Measurements from ENCODE around the gene DHRS4. TPM values are rescaled to one million over a fixed set of nuclear protein-coding genes. Genes with fewer than 3 reads are reported as not detected.

DHRS4 gene
- 17.6 and 18.2 TPM in 2 replicates for total RNA-seq

DNA sequence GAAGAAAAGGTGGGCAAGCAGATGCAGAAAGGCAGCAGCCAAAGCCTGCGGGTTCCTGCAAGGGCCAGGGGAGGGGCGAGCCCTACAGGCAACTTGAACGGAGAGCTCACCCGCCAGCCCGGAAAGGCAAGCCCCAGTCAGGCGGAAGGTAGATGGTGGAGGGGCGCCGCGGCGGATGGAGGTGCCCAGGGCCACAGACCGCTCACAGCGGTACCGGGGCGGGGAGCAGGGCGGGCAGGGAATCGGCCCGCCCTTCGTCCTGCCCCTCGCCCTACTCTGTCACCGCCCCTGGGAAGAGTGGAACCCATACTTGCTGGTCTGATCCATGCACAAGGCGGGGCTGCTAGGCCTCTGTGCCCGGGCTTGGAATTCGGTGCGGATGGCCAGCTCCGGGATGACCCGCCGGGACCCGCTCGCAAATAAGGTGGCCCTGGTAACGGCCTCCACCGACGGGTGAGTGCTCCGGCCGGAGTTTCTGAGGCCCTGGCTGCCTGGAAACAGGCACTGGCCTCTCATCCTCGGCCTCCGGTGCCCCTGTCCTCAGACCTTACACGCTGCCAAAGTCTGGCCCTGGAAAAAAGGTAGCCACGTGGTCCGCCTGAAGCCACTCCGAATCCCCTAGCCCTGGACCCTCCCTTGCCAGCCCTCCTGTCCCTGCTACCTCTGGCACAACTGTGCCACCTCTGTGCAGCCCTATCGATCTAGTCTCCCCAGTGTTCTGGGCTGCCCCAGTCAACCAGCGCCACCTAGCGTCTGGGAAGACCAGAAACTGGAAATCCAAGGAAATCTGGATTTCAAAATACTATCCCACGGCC lies at the start of gene DHRS4:
Gene DHRS4 (plus strand): TSS at position 307 of the 815 bp plus-strand sequence. CDS start 19 bp downstream, at position 326.
- Mint-ChIP-seq H3K36me3 (ENCODE audit: low read depth) (peaks cover 14% of the 10 kb centered on the region), H3K4me1 (peaks cover 15% of the 10 kb centered on the region), H3K4me3 (peak within 1 kb of the TSS; percentile 99), H3K27me3 (no peaks in the 10 kb centered on the region), H3K27ac (peak within 1 kb of the TSS; percentile 90), H3K9me3 (peaks cover 5% of the 10 kb centered on the region)
- DNase-seq: peak; percentile 93
- intact Hi-C loops (cut with micrococcal nuclease): loop anchor here (1.0 to 2.0 kb wide), 3 partner anchors 287 to 489 kb away; partner anchors contain the start of gene SDR39U1

- H3K27ac Mint-ChIP-seq: no peak overlapping the region
- no peaks in the 10 kb centered on the region for H3K9me3 Mint-ChIP-seq
- H3K36me3 Mint-ChIP-seq (ENCODE audit: low read depth): no peaks in the 10 kb centered on the region
- peaks cover 10% of the 10 kb centered on the region for H3K27me3 Mint-ChIP-seq
- DNase-seq: peak; percentile 67
- intact Hi-C loops (cut with micrococcal nuclease): loop anchor here (5.0 kb wide), 1 partner anchor 183 kb away; no protein-coding TSS in a partner anchor
- peaks cover 3% of the 10 kb centered on the region for H3K4me1 Mint-ChIP-seq
- H3K4me3 Mint-ChIP-seq: no peak overlapping the region
Measured at GRCh38 chr14:23910101-23910875, 43.3 kb upstream of the DHRS4 start.

DNA sequence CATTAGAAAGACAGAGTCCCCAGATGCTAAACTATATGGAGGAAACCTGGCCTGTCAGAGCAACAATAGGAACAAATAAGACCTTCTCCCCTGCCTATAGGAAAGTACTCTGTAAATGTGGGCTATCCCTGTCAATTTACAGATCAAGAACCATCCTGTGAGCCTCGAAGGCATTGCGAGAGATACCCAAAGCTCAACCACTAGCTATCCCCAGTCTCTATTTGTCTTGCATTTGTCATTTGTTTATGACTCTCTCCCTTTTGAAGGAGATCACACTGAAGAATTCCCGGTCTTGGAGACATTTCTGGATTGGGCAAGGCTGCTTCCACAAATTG lies 42.7 kb upstream of the DHRS4 start:
- Mint-ChIP-seq H3K4me3 (no peak overlapping the region), H3K4me1 (peaks cover 3% of the 10 kb centered on the region), H3K36me3 (ENCODE audit: low read depth) (no peaks in the 10 kb centered on the region), H3K9me3 (no peaks in the 10 kb centered on the region), H3K27ac (no peak overlapping the region), H3K27me3 (peaks cover 9% of the 10 kb centered on the region)
- no peak for DNase-seq
- intact Hi-C loops (cut with micrococcal nuclease): loop anchor here (5.0 kb wide), 1 partner anchor 184 kb away; no protein-coding TSS in a partner anchor

DNA sequence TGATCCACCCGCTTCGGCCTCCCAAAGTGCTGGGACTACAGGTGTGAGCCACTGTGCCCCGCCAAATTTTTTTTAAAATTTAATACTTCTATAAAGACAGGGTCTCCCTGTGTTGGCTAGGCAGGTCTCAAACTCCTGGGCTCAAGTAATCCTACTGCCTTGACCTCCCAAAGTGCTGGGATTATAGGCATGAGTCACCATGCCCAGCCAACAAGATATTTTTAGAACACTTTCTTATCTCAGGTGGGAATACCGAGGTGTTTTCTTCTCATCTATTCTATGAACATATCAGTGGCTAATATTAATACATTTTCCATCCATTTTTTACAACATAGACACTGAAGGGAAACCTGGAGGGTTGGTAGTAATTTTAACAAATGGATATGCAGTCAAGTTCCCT lies 38.0 kb upstream of the DHRS4 start:
- DNase-seq: no peak
- H3K4me3 Mint-ChIP-seq: no peak overlapping the region
- no peaks in the 10 kb centered on the region for H3K9me3 Mint-ChIP-seq
- intact Hi-C loops (cut with micrococcal nuclease): no loop called here
- peaks cover 7% of the 10 kb centered on the region for H3K27me3 Mint-ChIP-seq
- no peaks in the 10 kb centered on the region for H3K4me1 Mint-ChIP-seq
- H3K27ac Mint-ChIP-seq: no peak overlapping the region
- H3K36me3 Mint-ChIP-seq (ENCODE audit: low read depth): no peaks in the 10 kb centered on the region

DNA sequence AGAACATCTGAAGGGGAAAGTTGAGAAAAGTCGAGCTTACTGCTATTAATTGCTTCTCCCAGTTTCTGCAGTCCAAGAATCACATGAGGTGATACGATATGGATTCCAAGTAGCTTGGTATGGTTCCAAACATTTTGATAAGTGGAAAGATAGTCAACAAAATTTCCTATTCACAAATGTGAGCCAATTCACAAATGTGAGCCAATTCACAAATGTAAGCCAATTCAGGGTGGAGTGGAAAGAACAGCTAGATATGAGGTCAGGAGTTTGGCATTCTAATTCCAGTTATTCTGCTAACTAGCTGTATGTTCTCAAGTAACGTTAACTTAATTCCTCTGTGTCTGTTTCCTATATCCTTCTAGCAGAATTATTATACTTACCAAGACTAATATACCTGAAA lies 37.6 kb upstream of the DHRS4 start:
- peaks cover 7% of the 10 kb centered on the region for H3K27me3 Mint-ChIP-seq
- no peaks in the 10 kb centered on the region for H3K36me3 Mint-ChIP-seq (ENCODE audit: low read depth)
- DNase-seq: no peak
- no peaks in the 10 kb centered on the region for H3K4me1 Mint-ChIP-seq
- no peak overlapping the region for H3K27ac Mint-ChIP-seq
- H3K9me3 Mint-ChIP-seq: no peaks in the 10 kb centered on the region
- H3K4me3 Mint-ChIP-seq: no peak overlapping the region
- intact Hi-C loops (cut with micrococcal nuclease): no loop called here

- no peak for DNase-seq
- intact Hi-C loops (cut with micrococcal nuclease): no loop called here
- H3K4me3 Mint-ChIP-seq: no peak overlapping the region
- H3K36me3 Mint-ChIP-seq (ENCODE audit: low read depth): no peaks in the 10 kb centered on the region
- no peak overlapping the region for H3K27ac Mint-ChIP-seq
- no peaks in the 10 kb centered on the region for H3K9me3 Mint-ChIP-seq
- H3K4me1 Mint-ChIP-seq: no peaks in the 10 kb centered on the region
- peaks cover 7% of the 10 kb centered on the region for H3K27me3 Mint-ChIP-seq
Measured at GRCh38 chr14:23916446-23916845, 37.1 kb upstream of the DHRS4 start.

DNA sequence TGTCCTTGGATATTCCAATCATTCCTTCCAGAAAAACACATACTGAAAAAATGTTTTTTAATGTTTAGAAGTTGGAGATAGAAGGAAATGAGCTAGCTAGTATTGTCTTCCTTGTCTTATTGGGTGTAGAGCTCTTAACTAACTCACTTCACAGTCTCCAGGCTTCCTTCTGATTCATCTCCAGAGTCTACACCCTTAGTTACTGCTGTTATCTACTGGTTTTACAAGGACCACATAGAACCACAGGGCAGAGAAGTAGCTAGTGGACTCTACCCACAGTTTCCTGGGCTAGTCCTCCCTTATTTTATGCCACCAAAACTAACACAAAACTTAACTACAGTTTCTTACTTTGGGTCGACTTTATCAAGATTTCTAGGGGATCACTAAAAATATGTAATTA lies 31.0 kb upstream of the DHRS4 start:
- no peak overlapping the region for H3K27ac Mint-ChIP-seq
- no peaks in the 10 kb centered on the region for H3K27me3 Mint-ChIP-seq
- H3K4me1 Mint-ChIP-seq: no peaks in the 10 kb centered on the region
- no peak overlapping the region for H3K4me3 Mint-ChIP-seq
- H3K9me3 Mint-ChIP-seq: no peaks in the 10 kb centered on the region
- intact Hi-C loops (cut with micrococcal nuclease): no loop called here
- no peak for DNase-seq
- no peaks in the 10 kb centered on the region for H3K36me3 Mint-ChIP-seq (ENCODE audit: low read depth)

GRCh38 chr14:23925523-23926075 lies 28.0 kb upstream of the DHRS4 start:
- intact Hi-C loops (cut with micrococcal nuclease): no loop called here
- no peak overlapping the region for H3K4me3 Mint-ChIP-seq
- no peaks in the 10 kb centered on the region for H3K4me1 Mint-ChIP-seq
- H3K9me3 Mint-ChIP-seq: no peaks in the 10 kb centered on the region
- H3K36me3 Mint-ChIP-seq (ENCODE audit: low read depth): no peaks in the 10 kb centered on the region
- peaks cover 3% of the 10 kb centered on the region for H3K27me3 Mint-ChIP-seq
- H3K27ac Mint-ChIP-seq: no peak overlapping the region
- no peak for DNase-seq

- Mint-ChIP-seq H3K36me3 (ENCODE audit: low read depth) (no peaks in the 10 kb centered on the region), H3K27me3 (peaks cover 3% of the 10 kb centered on the region), H3K4me1 (no peaks in the 10 kb centered on the region), H3K4me3 (no peak overlapping the region), H3K27ac (no peak overlapping the region), H3K9me3 (no peaks in the 10 kb centered on the region)
- intact Hi-C loops (cut with micrococcal nuclease): no loop called here
- no peak for DNase-seq
Measured at GRCh38 chr14:23926543-23926942, 27.0 kb upstream of the DHRS4 start.

DNA sequence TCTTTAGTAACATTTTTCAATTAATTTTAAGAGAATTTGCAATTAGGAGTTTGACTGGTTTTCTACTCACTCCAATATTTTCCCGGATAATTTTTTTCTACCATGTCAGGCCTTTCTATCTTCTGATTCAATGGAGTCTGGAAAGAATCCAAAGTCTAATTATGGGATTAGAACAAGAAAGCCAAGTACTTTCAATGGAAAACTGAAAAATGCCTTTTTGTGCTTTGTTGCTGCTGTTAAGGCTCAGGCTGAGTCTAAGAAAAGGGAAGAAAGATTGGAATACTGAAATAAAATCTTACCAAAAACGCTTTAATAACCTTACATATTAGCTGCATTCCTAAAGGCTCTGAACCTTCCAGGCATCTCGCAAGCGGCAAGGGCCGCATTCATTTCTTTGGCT lies 24.4 kb upstream of the DHRS4 start:
- H3K9me3 Mint-ChIP-seq: no peaks in the 10 kb centered on the region
- no peak overlapping the region for H3K27ac Mint-ChIP-seq
- peaks cover 3% of the 10 kb centered on the region for H3K27me3 Mint-ChIP-seq
- H3K4me3 Mint-ChIP-seq: no peak overlapping the region
- no peak for DNase-seq
- no peaks in the 10 kb centered on the region for H3K4me1 Mint-ChIP-seq
- intact Hi-C loops (cut with micrococcal nuclease): loop anchor here (1.0 kb wide), 3 partner anchors 202 to 340 kb away; no protein-coding TSS in a partner anchor
- H3K36me3 Mint-ChIP-seq (ENCODE audit: low read depth): no peaks in the 10 kb centered on the region

DNA sequence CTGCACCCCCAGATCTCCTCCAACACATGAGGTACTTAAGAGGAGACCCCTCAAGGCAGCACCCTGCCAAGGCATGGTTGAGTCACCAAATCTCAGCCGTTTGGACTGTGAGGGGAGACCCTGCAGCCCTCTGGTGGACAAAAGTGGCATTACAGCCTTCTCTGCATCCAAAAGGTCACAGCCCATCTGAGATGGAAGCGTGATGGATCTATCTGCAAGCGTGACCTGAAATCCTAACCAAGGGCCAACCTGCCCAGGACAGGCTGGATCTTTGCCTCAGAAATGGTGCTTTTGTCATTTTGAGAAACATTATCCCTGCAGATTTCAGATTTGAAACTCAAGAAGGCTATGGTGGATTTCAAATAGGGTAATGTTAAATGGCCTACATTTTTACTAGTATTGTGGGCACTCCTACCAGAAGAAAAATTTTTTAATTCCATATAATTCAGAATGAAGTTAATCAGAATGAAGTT lies 23.7 kb upstream of the DHRS4 start:
- H3K36me3 Mint-ChIP-seq (ENCODE audit: low read depth): no peaks in the 10 kb centered on the region
- peaks cover 3% of the 10 kb centered on the region for H3K27me3 Mint-ChIP-seq
- DNase-seq: peak; percentile 94
- no peaks in the 10 kb centered on the region for H3K4me1 Mint-ChIP-seq
- H3K27ac Mint-ChIP-seq: no peak overlapping the region
- intact Hi-C loops (cut with micrococcal nuclease): loop anchor here (1.0 kb wide), 3 partner anchors 203 to 341 kb away; no protein-coding TSS in a partner anchor
- H3K4me3 Mint-ChIP-seq: no peak overlapping the region
- no peaks in the 10 kb centered on the region for H3K9me3 Mint-ChIP-seq

GRCh38 chr14:23930742-23931141 lies 22.8 kb upstream of the DHRS4 start:
- no peaks in the 10 kb centered on the region for H3K36me3 Mint-ChIP-seq (ENCODE audit: low read depth)
- intact Hi-C loops (cut with micrococcal nuclease): no loop called here
- H3K27ac Mint-ChIP-seq: no peak overlapping the region
- H3K4me1 Mint-ChIP-seq: no peaks in the 10 kb centered on the region
- peaks cover 3% of the 10 kb centered on the region for H3K27me3 Mint-ChIP-seq
- no peaks in the 10 kb centered on the region for H3K9me3 Mint-ChIP-seq
- no peak overlapping the region for H3K4me3 Mint-ChIP-seq
- DNase-seq: no peak

DNA sequence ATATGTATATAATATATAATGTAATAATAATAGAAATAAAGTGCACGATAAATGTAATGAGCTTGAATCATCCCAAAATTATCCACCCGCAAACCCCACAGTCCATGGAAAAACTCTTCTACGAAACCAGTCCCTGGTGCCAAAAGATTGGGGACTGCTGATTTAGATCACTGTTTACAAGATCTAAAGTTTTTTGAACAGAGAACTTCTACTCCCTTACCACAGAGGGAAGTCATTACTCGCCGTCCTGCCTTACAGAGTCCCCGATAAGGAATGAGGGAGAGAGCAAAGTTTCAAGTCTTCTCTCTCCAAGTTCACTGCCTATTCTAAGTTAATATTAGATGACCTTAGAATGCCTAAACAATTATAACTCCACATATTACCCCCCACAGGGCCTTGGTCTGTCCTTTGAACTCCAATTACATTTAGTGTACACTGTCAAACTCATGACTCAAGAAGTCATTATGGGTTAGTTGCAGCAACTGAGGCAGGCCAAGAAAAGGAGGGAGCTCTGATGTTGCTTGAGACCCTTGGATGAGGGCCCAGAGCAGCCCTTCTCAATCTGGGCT lies 21.8 kb upstream of the DHRS4 start:
- intact Hi-C loops (cut with micrococcal nuclease): no loop called here
- H3K27me3 Mint-ChIP-seq: peaks cover 3% of the 10 kb centered on the region
- no peaks in the 10 kb centered on the region for H3K36me3 Mint-ChIP-seq (ENCODE audit: low read depth)
- no peaks in the 10 kb centered on the region for H3K4me1 Mint-ChIP-seq
- H3K27ac Mint-ChIP-seq: no peak overlapping the region
- no peaks in the 10 kb centered on the region for H3K9me3 Mint-ChIP-seq
- no peak overlapping the region for H3K4me3 Mint-ChIP-seq
- DNase-seq: no peak
